Body of pancreas (tissue), 4 donors: ENCODE results near the gene DLGAP1. TPM values are rescaled to one million over a fixed set of nuclear protein-coding genes. Genes with fewer than 3 reads are reported as not detected.
A peak's percentile ranks its signal among the peaks of the same experiment; 100 is the strongest.
"Not testable (repeated sequence)": the region's sequence is repeated elsewhere in the genome, so short reads cannot be mapped to it uniquely, and the experiment has no call there.

Source experiments
- ATAC-seq: fragments of 150-250 bp; one replicate; pipeline ENCODE4 v1.9.1; 2016
- DNase-seq, 4 donors: peaks; one replicate each; pipeline ENCODE4 v3.0.0-alpha.2; 2019
- H3K27ac ChIP-seq, 4 donors: fragments of 200-600 bp; sonication (generic); 1 replicate in 3 of 4; 2 replicates in 1 of 4; pipeline versions ENCODE4 v1.5.1 to v1.6.1; 2016 to 2019; ENCODE audit warnings: mild to moderate bottlenecking in 1 of 4, mixed read lengths in 1 of 4, moderate library complexity in 1 of 4
- H3K27me3 ChIP-seq, 2 donors: fragments of 200-600 bp; sonication (generic); one replicate each; pipeline ENCODE4 v1.6.0; 2016; ENCODE audit warnings: mild to moderate bottlenecking in 1 of 2
- H3K36me3 ChIP-seq, 2 donors: fragments of 200-600 bp; sonication (generic); replicated peaks in 1 of 2; 2 replicates each; pipeline ENCODE4 v1.5.1; 2016; ENCODE audit warnings: low read depth in 2 of 2; ENCODE audit not compliant: insufficient read depth in 1 of 2
- H3K4me1 ChIP-seq: fragments of 200-600 bp; sonication (generic); one replicate; pipeline ENCODE4 v1.6.0; 2016
- H3K4me3 ChIP-seq, 2 donors: fragments of 200-600 bp; sonication (generic); 1 replicate in 1 of 2; 2 replicates in 1 of 2; pipeline ENCODE4 v1.5.1; 2016 to 2019
- H3K9me3 ChIP-seq, 3 donors: fragments of 200-600 bp; sonication (generic); 1 replicate in 2 of 3; 2 replicates in 1 of 3; pipeline ENCODE4 v1.5.1; 2016
- POLR2A ChIP-seq, 3 donors: fragments of 450-650 bp; IDR thresholded peaks; one replicate each; pipeline ENCODE4 v1.6.1; 2016; ENCODE audit warnings: antibody characterized with exemption in 3 of 3, mild to moderate bottlenecking in 2 of 3
- WGBS, 2 donors: methylation state at CpG; one replicate each; pipeline ENCODE4 v1.1.5; 2017; 5-methylcytosine and 5-hydroxymethylcytosine counted together
- intact Hi-C: fragments of 100-400 bp; cut with DNase I; formaldehyde crosslinking; loops from one replicate; pipeline ENCODE4 v1.15.1; 2023
- total RNA-seq, 2 donors: library from RNA; depleted of rRNA; stranded (reverse); fragments of >200 nt; gene quantifications; one replicate each; pipeline ENCODE4 v1.1.0, GENCODE V29; 2016
- TF ChIP-seq, protein P1 (sequence below), 7 experiments: fragments of 450-650 bp in 4 of 7; fragments of 200-600 bp in 3 of 7; sonication (generic) in 3 of 7; IDR thresholded peaks; one replicate each; pipeline ENCODE4 v1.5.1; 2016 to 2019; ENCODE audit warnings: antibody characterized with exemption in 7 of 7

Gene DLGAP1
- total RNA-seq, 2 donors from 2014 or later: 0.52 to 7.9 TPM

DNA sequence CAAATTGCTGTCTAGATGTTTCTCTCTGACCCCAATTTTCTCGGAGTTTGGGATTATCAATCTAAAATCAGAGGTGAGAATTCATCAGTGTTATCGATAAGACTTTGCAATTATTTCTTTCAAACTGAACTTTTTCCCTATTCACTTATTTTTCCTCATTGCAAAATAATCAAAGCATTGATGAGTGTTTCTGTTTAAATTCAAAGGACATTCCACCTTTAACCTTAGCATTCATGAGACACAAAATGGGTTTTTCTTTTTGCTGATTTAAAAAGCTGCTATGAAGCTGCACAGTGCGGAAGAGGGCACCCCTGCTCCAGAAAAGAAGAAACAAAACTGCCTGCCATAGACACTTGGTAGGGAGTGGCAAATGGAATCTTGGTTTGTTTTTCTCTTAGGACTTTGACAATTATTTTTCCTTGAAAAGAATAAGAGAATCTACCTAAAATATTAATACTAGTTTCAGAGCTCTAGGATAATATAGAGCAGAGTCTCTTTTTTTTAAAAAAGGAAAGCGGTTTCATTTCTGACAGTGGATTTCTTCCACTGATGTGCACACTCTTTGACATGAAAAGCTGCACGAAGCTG is 801.8 kb downstream of the DLGAP1 start:
- ATAC-seq: no peak
- Histone ChIP-seq H3K36me3 (no peaks in the 10 kb centered on the region), H3K27ac (no peak overlapping the region), H3K9me3 (no peaks in the 10 kb centered on the region), H3K4me3 (no peak overlapping the region), H3K4me1 (no peaks in the 10 kb centered on the region), H3K27me3 (no peaks in the 10 kb centered on the region)
- intact Hi-C loops: no loop called here
- WGBS, 2 donors: 84 to 88% methylated on average over 5 of the region's 5 CpGs
- TF ChIP-seq, protein P1, sequence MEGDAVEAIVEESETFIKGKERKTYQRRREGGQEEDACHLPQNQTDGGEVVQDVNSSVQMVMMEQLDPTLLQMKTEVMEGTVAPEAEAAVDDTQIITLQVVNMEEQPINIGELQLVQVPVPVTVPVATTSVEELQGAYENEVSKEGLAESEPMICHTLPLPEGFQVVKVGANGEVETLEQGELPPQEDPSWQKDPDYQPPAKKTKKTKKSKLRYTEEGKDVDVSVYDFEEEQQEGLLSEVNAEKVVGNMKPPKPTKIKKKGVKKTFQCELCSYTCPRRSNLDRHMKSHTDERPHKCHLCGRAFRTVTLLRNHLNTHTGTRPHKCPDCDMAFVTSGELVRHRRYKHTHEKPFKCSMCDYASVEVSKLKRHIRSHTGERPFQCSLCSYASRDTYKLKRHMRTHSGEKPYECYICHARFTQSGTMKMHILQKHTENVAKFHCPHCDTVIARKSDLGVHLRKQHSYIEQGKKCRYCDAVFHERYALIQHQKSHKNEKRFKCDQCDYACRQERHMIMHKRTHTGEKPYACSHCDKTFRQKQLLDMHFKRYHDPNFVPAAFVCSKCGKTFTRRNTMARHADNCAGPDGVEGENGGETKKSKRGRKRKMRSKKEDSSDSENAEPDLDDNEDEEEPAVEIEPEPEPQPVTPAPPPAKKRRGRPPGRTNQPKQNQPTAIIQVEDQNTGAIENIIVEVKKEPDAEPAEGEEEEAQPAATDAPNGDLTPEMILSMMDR (IDR thresholded peaks at IDR 0.05): no peak
- TF ChIP-seq POLR2A (IDR thresholded peaks at IDR 0.05): no peak
- no peak for DNase-seq

DNA sequence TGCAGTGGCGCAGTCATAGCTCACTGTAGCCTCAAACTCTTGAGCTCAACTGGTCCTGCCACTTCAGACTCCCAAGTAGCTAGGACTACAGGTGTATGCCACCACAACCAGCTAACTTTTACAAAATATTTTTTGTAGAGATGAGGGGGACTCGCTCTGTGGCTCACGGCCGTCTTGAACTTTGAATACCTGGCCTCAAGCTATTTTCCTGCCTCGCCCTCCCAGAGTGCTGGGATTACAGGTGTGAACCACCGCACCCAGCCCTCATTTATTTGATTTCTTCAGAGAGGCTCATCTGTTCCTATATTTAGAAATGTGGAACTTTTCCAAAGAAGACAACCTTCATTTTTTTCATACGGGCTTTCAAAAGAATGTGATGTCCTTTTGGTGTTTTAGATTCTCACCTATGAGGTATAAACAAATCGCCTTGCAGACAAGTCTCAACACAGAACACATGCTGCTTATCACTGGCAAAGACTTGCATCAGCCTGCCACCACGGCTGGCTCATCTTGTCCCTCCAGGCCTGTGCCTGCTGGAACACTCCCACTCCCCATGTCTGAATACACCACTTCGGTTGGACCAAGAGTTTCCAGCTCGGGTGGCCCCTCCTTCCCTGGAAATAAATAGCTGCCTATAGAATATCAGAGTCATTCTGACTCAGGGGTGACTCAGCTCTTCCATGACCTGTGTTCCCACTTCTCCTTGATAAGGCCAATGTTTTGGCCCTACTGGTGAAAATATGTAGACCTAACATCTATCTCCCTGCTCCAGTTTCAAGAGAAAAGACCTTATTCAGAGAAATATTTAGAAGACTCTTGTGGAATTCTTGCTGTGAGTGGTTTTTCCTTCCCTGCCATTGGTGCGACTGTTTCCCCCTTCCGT is 802.5 kb downstream of the DLGAP1 start:
- ATAC-seq (peak; percentile 12), DNase-seq (peak in 3 of 4 donors; percentile 8 to 52 (median 42))
- no peaks in the 10 kb centered on the region for H3K9me3 ChIP-seq
- WGBS, 2 donors: 79 to 80% methylated on average over 13 of the region's 13 CpGs
- TF ChIP-seq, protein P1 (IDR thresholded peaks at IDR 0.05): no peak
- TF ChIP-seq POLR2A (IDR thresholded peaks at IDR 0.05): no peak
- no peak overlapping the region for H3K4me3 ChIP-seq
- intact Hi-C loops: no loop called here
- no peaks in the 10 kb centered on the region for H3K27me3 ChIP-seq
- H3K4me1 ChIP-seq: no peaks in the 10 kb centered on the region
- H3K36me3 ChIP-seq: no peaks in the 10 kb centered on the region
- H3K27ac ChIP-seq: no peak overlapping the region

DNA sequence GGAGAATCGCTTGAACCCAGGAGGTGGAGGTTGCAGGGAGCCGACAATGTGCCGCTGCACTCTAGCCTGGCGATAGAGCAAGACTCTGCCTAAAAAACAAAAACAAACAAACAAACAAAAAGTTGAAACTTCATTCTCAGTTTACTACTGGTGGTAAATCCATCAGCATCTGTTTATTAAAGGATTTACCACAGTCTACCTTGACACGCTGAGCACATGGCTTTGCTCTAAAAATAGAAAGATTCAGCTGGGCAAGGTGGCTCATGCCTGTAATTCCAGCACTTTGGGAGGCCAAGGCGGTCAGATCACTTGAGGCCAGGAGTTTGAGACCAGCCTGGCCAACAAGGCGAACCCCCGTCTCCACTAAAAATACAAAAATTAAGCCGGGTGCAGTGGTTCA is 803.8 kb downstream of the DLGAP1 start:
- ATAC-seq (no peak), DNase-seq (no peak)
- no peaks in the 10 kb centered on the region for H3K9me3 ChIP-seq
- no peak overlapping the region for H3K27ac ChIP-seq
- no peaks in the 10 kb centered on the region for H3K36me3 ChIP-seq
- no peak for TF ChIP-seq POLR2A (IDR thresholded peaks at IDR 0.05)
- TF ChIP-seq, protein P1 (IDR thresholded peaks at IDR 0.05): no peak
- H3K4me3 ChIP-seq: no peak overlapping the region
- intact Hi-C loops: no loop called here
- 78 to 84% methylated on average over 9 of the region's 9 CpGs for WGBS, 2 donors
- H3K4me1 ChIP-seq: no peaks in the 10 kb centered on the region
- H3K27me3 ChIP-seq: no peaks in the 10 kb centered on the region

DNA sequence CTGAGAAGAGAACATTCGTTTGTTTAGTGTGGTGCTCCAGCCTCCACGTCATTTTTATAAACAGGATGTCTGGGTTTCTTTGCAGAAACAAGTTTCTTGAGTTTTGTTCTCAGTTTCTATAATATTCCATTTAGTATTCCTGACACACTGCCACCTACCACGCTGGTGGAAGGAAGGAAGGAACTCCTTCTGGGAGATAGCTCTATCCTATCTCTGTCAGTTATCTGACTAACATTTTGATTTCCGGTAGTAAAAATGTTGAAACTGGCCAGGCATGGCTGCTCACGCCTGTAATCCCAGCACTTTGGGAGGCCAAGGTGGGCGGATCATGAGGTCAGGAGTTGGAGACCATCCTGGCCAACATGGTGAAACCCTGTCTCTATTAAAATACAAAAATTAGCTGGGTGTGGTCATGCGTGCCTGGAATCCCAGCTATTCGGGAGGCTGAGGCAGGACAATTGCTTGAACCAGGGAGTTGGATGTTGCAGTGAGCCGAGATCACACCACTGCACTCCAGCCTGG is 804.5 kb downstream of the DLGAP1 start:
- H3K4me1 ChIP-seq, H3K4me3 ChIP-seq, H3K36me3 ChIP-seq, intact Hi-C loops, H3K27ac ChIP-seq, DNase-seq, ATAC-seq, H3K27me3 ChIP-seq, H3K9me3 ChIP-seq: not testable (repeated sequence)
- WGBS, 2 donors: 75 to 76% methylated on average over 9 of the region's 9 CpGs

DNA sequence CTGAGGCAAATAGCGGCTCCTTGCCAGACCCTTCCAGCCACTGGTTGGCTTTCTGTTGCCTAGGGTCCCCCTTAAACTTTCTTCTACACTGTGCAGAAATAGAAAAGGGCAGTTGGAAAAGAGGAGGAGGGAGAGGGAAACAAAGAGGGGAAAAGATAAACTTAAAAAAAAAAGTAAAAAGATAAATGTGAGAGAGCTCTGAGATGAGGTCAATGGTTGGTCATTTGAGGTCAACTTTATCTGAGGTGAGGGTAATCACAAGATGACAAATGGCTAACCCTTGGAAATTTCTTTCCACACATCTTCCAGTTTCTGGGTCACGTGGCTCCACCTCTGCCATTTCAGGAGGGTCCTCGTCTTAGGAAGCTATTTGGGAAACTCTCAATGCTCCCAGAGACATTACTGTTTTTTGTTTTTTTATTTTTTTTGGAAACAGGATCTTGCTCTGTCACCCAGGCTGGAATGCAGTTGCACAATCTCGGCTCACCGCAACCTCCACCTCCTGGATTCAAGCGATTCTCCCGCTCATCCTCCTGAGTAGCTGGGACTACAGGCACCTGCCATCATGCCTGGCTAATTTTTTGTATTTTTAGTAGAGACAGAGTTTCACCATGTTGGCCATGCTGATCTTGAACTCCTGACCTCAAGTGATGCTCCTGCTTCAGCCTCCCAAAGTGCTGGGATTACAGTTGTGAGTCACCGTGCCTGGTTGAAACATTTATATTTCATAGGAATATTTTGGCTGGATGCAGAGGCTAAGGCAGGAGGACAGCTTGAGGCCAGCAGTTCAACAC is 805.3 kb downstream of the DLGAP1 start:
- DNase-seq: peak in 3 of 4 donors; percentile 19 to 41 (median 23)
- TF ChIP-seq, protein P1 (IDR thresholded peaks at IDR 0.05): no peak
- no peak for TF ChIP-seq POLR2A (IDR thresholded peaks at IDR 0.05)
- ATAC-seq: no peak
- intact Hi-C loops: no loop called here
- H3K4me1 ChIP-seq: no peaks in the 10 kb centered on the region
- H3K9me3 ChIP-seq: no peaks in the 10 kb centered on the region
- 61 to 71% methylated on average over 8 of the region's 8 CpGs for WGBS, 2 donors
- no peaks in the 10 kb centered on the region for H3K27me3 ChIP-seq
- H3K36me3 ChIP-seq: no peaks in the 10 kb centered on the region
- no peak overlapping the region for H3K4me3 ChIP-seq
- H3K27ac ChIP-seq: no peak overlapping the region
